Esophagus squamous epithelium (tissue), 4 donors: ENCODE results near the gene ARHGAP8.
"Not testable (repeated sequence)": the region's sequence is repeated elsewhere in the genome, so short reads cannot be mapped to it uniquely, and the experiment has no call there.

Experiments
- CTCF ChIP-seq, 6 experiments: fragments of 450-650 bp in 4 of 6; fragments of 200-600 bp in 2 of 6; sonication (generic) in 2 of 6; IDR thresholded peaks; one replicate each; pipeline ENCODE4 v1.5.1; 2016 to 2019; ENCODE audit warnings: antibody characterized with exemption in 6 of 6, mild to moderate bottlenecking in 4 of 6, moderate library complexity in 4 of 6
- POLR2A ChIP-seq, 4 donors: fragments of 450-650 bp; IDR thresholded peaks; one replicate each; pipeline ENCODE4 v1.6.1; 2017; ENCODE audit warnings: antibody characterized with exemption in 4 of 4, mild to moderate bottlenecking in 4 of 4, moderate library complexity in 3 of 4

GRCh38 chr22:44747784-44748127 lies 4.6 kb upstream of the ARHGAP8 start:
- TF ChIP-seq CTCF, POLR2A (IDR thresholded peaks at IDR 0.05): not testable (repeated sequence)
